UCSD-AML1 (cell line): ENCODE measurements around the gene PPP1R1B.
"Not testable (repeated sequence)": the region's sequence is repeated elsewhere in the genome, so short reads cannot be mapped to it uniquely, and the experiment has no call there.

ENCODE experiments used
- DNase-seq: peaks from one replicate; lab custom pipeline; 2025; ENCODE audit not compliant: unreplicated experiment; lab: John Stamatoyannopoulos, UW

PPP1R1B gene

GRCh38 chr17:39626171-39627046, at the start of gene PPP1R1B:
PPP1R1B (plus strand) TSS chr17:39626952; CDS start chr17:39627393, 441 bp downstream.
- no peak for DNase-seq

DNA sequence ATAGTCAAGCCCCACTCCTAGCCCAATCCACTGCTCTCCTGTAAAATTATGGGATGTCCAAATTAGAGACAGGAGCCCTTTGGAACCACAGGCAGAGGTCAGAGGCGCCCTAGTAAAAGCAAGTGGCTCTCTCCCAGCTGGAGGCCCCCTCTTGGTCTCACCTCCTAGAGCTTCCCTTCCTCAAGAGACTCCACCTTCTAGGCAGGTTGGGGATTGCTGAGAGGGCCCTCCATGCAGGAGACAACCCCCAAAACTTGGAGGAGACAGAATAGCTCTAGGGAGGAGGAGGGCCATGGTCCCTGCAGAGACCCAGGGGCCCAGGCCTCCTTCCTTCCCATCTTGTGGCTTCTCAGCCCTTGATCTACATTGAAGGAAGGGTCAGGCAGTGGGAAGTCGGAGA, 48.5 kb upstream of the PPP1R1B start:
- DNase-seq: no peak

GRCh38 chr17:39579318-39580081, 47.3 kb upstream of the PPP1R1B start:
- DNase-seq: no peak

DNA sequence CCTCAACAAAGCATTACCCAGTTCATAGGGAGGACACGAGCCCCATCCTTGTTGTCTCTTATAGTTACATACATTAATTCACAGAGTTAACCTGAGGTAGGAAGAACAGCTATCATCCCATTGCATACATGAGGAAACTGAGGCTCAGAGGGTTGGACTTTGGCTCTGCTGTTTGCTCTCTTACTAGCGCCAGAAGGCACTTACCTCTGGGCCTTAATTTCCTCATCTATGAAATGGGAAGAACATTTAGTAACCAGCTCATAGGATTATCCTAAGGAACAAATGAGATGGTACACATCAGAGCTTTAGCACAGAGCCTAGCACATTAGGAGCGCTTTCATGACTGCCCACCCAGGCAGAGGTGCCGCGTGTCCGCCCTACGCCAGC, 46.7 kb upstream of the PPP1R1B start:
- DNase-seq: no peak

DNA sequence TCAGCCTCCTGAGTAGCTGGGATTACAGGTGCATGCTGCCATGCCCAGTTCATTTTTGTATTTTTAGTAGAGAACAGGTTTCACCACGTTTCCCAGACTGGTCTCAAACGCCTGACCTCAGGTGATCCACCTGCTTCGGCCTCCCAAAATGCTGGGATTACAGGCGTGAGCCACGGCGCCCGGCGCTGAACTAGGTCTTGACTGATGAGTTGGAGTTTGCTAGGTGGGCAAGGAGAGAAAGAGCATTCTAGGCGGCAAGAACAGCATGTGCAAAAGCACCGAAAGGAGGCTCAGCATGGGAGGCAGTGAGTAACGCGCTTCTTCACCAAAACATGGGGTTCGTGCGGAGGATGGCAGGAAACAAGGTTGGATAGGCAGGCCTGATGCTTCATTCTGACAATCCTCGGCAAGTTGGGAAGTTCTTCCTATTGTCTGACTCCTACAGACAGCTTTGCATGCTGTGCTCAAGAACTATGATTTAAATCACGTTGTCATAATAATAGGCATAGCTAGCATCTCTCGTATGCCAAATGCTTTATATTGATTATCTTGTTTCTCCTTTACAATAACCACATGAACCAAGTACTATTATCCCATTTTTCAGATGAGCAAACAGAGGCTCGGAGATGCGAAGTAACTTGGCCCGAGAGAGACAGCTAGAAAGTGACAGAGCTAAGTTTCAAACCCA, 45.5 kb upstream of the PPP1R1B start:
- DNase-seq: no peak

GRCh38 chr17:39581759-39582085, 45.0 kb upstream of the PPP1R1B start:
- DNase-seq: no peak

DNA sequence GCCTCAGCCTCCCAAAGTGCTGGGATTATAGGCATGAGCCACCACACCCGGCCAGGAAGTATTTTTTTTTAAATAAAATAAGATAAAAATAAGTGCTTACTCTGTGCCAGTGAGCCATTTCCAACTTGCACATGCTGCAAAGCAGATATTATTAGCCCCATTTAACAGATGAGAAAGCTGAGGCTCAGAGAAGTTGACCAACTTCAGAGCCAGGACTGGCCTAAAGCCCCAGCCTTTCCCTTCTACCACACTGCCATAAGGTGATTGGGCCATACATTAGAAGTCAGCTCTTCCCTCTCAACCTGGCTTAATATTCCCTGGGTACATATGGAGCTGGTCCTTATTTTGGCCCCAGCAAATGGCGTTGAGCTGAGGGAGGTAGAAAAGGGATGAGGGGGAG, 44.1 kb upstream of the PPP1R1B start:
- no peak for DNase-seq

DNA sequence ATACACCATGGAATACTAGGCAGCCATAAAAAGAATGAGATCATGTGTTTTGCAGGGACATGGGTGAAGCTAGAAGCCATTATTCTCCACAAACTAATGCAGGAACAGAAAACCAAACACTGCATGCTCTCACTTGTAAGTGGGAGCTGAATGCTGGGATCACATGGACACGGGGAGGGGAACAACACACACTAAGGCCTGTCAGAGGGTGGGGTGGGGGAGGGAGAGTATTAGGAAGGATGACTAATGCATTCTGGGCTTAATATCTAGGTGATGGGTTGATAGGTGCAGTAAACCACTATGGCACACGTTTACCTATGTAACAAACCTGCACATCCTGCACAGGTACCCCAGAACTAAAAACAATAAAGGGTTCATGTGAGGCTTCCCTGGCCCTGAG, 36.6 kb upstream of the PPP1R1B start:
- DNase-seq: not testable (repeated sequence)

DNA sequence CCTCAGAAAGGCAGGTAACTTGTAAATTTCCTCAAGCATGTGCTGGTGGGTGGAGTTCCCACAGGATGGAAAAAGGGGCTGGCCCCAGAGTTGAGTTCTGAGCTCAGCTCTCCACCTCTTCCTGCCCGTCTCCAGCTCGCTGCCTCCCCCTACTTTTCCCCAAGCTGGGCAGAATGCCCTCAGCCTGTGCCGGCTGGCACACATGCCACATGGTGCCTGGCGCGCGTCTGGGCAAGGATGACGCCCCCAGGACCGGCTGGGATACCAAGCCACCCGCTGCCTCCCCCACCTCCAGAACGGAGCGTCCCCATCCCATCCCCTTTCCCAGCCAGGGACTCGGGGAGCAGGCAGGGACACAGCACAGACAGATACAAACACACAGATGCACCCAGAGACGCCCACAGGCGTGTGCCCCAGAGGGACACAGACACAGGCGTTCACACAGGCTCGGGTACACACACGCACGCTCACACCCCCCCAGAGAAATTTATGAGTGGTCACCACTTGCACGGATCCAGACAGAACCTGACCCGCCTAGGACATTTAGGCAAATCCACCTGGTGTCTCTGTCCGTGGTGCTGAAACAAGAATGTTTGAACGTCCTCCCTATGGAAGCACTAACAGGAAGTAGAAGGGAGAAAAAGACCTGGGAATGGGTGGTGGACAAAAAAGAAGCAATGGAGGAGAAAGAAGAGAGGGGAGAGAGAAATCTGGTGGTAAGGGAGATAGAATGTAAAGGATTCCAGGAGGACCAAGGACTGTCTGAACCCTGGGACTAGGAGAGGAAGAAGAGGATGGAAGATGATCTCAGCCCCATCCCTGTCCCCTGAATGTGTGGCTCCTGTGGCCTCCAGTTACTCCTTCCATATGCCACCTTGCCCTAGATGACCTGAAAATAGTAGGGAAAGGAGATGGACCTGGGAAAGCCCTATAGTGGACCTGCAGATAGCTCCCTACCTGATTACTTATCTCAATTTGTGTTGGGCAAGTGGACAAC, 34.5 kb upstream of the PPP1R1B start:
- DNase-seq: no peak

GRCh38 chr17:39593371-39593770, 33.4 kb upstream of the PPP1R1B start:
- no peak for DNase-seq

GRCh38 chr17:39595294-39595693, 31.5 kb upstream of the PPP1R1B start:
- DNase-seq: no peak

DNA sequence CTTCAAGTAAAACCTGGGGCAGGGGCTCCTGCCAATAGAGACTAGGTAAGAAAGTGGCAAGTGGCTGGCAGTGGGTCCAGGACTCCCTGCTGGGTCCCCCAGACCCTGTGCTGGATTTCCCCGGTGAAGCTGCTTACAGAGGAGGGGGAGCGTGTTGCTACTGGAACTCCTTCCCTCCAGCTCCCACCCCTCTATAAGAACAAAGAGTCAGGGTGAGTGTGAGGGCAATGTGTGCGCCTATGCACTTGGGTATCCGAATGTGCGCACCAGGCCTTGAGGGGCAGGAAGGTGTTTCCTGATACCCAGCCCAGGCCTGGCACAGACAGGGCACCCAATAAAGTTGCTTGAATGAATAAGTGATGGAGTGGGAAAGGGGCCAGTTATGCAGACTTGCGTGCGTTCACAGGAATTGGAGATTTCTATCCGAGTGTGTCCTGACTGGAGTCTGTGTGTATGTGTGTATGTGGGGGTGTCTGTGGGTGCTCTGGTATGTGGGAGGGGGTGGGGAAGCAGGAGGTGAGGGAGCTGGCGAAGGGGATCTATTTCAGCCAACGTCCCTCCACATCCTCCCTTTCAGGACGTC, 30.7 kb upstream of the PPP1R1B start:
- no peak for DNase-seq

GRCh38 chr17:39596543-39597267, 30.0 kb upstream of the PPP1R1B start:
- DNase-seq: no peak

DNA sequence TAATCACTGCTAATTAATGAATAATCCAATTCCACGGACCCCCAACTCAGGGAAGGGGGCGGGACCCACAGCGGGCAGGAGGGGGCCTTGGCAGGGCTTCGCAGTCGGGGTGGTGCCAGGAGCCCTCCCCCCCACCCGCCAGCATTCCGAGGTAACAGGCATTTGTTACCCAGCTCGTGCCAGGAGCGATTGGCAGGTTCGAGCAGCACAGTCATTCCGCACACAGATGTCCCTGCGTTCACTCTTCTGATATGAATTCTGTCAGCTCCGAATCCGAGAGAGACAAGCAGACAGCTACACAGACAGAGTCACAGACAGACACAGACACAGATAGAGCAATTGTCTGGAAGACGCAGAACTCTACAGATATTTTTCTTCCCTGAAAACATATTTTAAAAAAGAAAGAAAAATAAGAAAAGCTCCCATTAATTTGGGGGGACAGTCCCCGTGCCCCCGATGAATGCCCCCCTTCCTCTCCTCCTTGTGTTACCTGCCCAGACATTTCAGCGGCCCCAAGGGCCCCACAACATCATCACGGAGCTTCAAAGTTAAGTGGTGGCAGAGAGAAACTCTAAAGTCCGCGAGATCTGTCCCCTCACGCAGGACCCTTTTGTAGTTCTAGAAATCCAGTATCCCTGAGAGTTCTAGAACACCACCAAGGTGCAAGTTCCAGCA, 29.2 kb upstream of the PPP1R1B start:
- no peak for DNase-seq

- DNase-seq: no peak
These were observed 28.7 kb upstream of the PPP1R1B start for GRCh38 chr17:39598047-39598481.

DNA sequence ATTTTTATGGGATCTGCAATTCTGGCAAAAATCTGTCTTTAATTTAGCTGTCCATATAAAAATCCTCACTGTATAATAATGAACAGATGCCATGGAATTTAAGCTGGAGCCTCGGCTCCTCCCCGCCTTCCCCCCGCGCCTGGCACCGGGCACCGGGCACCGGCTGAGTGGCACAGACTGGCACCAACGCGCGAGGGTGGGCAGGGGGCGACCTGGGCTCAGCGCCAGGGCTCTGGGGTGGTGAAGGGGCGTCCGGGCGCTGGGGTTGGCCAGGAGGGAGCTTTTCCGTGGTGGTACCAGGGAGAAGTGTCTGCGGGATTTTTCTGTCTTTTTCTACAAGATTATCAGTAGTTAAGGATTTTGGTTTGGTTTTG, 28.1 kb upstream of the PPP1R1B start:
- no peak for DNase-seq

DNA sequence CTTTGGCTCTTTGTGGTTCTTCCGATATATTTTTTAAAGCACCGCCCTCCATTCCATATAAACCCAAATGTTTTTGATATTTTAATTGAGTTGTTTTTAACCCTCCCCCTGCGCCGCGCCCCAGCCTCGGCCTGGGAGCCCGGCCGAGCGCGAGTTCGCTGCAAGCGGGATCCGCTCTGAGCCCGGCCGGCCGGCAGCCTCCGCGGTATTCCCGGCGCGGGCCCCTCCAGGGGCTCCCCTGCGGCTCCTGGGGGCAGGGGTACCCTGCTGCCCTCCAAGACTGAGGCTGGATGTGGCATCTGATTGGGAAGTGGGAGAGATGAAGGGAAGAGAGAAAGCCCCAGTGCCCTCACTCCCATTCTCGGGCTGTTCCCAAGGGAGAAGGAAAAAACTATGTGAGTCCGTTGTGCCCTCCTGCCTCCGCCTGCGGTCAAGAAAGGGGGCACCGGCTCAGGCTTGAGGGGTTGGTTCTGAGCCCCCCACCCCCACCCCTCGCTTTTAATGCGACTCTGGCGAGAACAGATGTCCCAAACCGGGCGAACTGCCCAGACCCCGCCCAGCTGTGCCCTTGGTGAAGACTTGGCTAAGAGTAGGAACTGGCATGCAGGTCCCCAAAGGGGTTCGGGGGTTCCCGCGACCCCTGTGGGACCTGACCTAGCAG, 27.6 kb upstream of the PPP1R1B start:
- DNase-seq: no peak

DNA sequence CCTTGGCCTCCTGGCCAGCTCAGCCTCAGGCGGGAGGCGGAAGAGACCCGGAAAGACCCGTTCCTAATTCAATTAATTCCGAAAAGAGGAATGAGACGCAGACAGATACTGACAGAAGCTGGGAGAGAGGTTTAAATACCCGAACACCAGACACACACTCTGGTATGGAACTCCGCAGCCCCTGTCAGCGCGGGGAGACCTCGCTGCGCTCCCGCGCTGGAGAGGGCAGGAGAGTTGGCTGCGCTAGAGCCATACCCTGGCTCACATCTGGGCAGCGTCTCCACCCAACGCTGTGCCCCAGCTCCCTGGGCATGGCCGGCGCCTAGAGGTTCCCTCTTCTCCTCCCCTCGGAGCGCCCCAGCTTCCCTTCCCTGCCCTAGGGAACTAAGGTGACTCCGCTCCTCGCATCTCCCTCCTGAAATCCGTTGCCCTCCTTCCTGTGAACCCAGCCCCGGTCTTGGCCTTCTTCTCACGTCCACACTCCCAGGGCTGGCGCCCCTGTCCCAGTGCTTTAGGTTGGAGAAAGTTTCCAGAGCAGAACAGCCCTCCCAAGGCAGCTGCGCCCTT, 27.0 kb upstream of the PPP1R1B start:
- no peak for DNase-seq
